Measurements from ENCODE around the gene CDH13.

CDH13 gene

DNA sequence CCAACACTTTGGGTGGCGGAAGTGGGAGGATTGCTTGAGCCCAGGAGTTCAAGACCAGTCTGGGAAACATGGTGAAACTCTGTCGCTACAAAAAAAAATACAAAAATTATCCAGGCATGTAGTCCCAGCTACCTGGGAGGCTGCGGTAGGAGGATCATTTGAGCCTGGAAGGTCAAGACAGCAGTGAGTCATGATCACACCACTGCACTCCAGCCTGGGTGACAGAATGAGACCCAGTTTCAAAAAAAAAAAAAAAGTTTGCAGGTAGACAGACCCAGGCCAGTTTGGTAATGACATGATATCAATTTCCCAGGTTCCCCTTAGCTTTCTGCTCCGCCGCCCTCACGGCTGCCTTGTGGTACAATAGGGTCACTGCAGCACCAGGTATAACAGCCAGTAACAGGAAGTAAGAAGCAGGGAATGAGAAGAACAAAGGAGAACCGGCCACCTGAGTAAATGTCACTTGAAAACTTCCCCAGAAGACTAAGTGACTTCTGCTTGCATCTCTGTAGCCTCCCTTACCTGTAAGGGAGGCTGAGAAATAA, 979.8 kb downstream of the CDH13 start:
- TF ChIP-seq, protein P1, sequence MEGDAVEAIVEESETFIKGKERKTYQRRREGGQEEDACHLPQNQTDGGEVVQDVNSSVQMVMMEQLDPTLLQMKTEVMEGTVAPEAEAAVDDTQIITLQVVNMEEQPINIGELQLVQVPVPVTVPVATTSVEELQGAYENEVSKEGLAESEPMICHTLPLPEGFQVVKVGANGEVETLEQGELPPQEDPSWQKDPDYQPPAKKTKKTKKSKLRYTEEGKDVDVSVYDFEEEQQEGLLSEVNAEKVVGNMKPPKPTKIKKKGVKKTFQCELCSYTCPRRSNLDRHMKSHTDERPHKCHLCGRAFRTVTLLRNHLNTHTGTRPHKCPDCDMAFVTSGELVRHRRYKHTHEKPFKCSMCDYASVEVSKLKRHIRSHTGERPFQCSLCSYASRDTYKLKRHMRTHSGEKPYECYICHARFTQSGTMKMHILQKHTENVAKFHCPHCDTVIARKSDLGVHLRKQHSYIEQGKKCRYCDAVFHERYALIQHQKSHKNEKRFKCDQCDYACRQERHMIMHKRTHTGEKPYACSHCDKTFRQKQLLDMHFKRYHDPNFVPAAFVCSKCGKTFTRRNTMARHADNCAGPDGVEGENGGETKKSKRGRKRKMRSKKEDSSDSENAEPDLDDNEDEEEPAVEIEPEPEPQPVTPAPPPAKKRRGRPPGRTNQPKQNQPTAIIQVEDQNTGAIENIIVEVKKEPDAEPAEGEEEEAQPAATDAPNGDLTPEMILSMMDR (IDR thresholded peaks at IDR 0.05; ENCODE audit: low read depth, low read length): no peak
- H3K4me3 ChIP-seq (ENCODE audit: low read depth, low read length): no peak overlapping the region

DNA sequence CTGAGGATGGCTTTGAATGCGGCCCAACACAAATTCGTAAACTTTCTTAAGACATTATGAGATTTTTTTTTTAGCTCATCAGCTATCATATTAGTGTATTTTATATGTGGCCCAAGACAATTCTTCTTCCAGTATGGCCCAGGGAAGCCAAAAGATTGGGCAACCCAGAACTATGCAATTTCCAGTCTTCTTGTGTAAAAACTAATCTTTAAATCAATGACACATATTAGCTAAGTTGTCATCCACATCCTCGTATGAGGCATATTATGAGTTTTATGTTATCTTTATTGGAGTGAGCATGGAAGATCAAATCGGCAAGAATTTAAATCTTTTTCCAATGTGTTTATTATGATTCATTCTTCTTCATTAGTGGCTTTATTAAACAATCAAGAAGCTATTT, 982.4 kb downstream of the CDH13 start:
- no peak overlapping the region for H3K4me3 ChIP-seq (ENCODE audit: low read depth, low read length)
- TF ChIP-seq, protein P1 (IDR thresholded peaks at IDR 0.05; ENCODE audit: low read depth, low read length): no peak

DNA sequence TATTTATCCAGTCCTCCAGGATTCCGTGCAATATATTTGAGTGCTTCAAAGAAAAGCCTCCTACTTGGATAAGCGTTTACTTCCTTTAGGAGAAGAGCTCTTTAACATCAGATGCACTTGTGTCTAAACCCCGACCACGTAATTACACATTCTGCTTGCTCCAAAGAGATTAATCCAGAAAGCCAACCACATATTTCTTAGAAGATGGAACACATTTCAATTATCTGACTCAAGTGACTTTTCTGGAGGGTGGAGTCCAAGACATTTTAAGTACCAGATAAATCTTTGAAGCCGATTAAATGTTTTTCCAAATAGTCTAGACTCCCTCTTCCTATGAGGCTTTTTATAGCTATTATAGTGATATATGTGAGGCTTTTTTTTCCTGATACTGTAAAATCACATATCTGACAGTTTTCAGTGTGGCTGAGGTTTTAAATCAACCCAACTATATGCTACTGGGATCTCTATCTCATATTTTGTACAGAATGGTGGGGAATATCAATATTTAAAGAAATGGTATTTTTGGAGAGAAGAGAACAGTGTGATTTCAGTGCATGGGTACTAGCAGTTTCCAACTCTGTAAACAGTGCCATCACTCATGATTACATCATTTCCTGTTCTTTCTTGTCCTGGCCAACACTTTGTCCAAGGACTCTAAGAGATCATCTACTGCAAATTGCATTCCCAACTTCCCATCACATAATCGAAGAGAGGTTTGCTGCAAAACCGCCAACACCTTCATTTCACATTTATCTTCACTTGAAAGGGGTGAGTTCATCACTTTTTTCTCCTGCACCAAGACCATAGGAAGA, 988.6 kb downstream of the CDH13 start:
- TF ChIP-seq, protein P1 (IDR thresholded peaks at IDR 0.05; ENCODE audit: low read depth, low read length): no peak

DNA sequence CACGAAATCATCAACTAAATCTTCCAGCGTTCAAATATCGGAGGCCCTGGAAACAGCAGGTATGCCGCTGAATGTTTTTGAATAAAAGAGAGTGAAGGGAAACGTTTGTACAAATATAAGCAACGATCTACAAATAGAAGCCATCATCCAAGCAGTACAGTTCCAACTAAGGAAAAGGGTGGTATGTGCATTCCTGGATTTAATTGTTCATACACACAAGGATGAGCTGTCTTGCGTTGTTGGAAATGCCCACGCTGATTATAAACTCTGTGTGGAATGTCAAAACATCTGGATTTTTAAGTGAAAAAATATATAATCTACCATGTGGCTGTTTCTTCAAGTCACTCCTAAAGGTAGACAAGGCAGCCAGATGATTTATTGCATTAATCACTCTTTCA, 989.2 kb downstream of the CDH13 start:
- TF ChIP-seq, protein P1 (IDR thresholded peaks at IDR 0.05; ENCODE audit: low read depth, low read length): no peak
- H3K4me3 ChIP-seq (ENCODE audit: low read depth, low read length): no peak overlapping the region

More for the DNA sequence above, 988.6 kb downstream of the CDH13 start:
- H3K4me3 ChIP-seq (ENCODE audit: low read depth, low read length): no peak overlapping the region

DNA sequence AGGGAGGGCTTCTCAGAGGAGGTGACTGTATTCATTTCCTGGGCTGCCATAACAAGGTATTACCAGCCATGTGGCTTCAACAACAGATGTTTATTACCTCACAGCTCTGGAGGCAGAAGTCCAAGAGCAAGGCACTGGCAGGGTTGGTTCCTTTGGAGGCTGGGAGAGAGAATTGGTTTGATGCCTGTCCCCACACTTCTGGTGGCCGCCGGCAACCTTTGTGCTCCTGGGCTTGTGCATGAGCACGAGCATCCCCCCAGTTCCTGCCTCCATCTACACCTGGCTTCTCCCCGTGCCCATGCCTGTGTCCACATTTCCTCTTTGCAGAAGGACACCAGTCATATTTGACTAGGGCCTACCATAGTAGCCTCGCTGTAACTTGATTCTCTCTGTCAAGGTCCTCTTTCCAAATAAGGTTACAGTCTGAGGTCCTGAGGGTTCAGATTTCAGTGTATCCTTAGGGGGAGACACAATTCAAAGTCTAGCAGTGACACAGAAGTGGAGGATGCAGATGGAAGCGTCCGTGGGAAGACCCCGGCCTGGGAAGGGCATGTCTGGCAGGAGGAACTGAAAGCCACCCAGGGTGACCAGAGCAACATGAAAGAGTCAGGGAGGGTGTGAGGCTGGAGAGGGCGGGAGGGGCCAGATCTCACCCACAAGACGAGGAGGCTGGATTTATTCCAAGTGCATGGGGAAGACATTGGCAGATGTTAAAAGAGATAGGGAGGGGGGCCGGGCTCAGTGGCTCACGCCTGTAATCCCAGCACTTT, 992.8 kb downstream of the CDH13 start:
- TF ChIP-seq, protein P1 (IDR thresholded peaks at IDR 0.05; ENCODE audit: low read depth, low read length): no peak
- no peak overlapping the region for H3K4me3 ChIP-seq (ENCODE audit: low read depth, low read length)

DNA sequence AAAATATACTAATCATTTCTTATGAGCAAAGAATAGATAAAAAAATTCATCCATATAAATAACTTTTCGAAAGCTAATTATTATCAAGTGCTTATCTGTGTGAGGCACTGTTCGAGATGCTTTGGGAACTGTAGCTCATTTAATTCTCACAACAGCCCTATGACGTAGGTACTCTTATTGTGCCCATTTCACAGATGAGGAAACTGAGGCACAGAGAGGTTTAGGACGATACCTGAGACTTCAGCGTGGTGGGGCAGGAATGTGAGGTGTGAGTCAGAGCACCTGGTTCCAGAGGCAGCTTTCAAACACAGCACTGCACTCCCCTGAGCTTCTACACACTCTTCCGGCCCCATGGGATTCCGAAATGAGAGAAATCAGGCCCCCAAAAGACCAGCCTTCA, 995.2 kb downstream of the CDH13 start:
- no peak overlapping the region for H3K4me3 ChIP-seq (ENCODE audit: low read depth, low read length)
- TF ChIP-seq, protein P1 (IDR thresholded peaks at IDR 0.05; ENCODE audit: low read depth, low read length): no peak
